K562 (cell line): ENCODE measurements around the gene TOP3A.

Source experiments
- NEUROD1 ChIP-seq: fragments of 150-350 bp; IDR thresholded peaks from 2 replicates; pipeline ENCODE4 v1.6.1; 2014; ENCODE audit warnings: borderline replicate concordance, low read length, low read depth; ENCODE audit not compliant: partially characterized antibody
- POLR2A ChIP-seq: fragments of 450-650 bp; conservative IDR thresholded peaks from 2 replicates; pipeline ENCODE4 v1.6.1; 2016
- POLR2AphosphoS5 ChIP-seq: IDR thresholded peaks from 2 replicates; pipeline ENCODE4 v1.6.1; 2011; ENCODE audit warnings: mild to moderate bottlenecking, low read depth, low read length, moderate library complexity; ENCODE audit not compliant: control insufficient read depth, insufficient read depth
- PRDM10 ChIP-seq: fragments of 450-650 bp; IDR thresholded peaks from 2 replicates; pipeline ENCODE4 v1.6.1; 2018; ENCODE audit not compliant: partially characterized antibody
- ZNF282 ChIP-seq: sonication (generic); formaldehyde crosslinking; IDR thresholded peaks from 2 replicates; pipeline ENCODE4 v1.8.1; 2023; ENCODE audit warnings: missing genetic modification reagents

- no peak for TF ChIP-seq ZNF282
- no peak for TF ChIP-seq NEUROD1
- TF ChIP-seq POLR2AphosphoS5: no peak
- TF ChIP-seq PRDM10: no peak
- TF ChIP-seq POLR2A: no peak
Observed at GRCh38 chr17:18236494-18236893, 78.3 kb downstream of the TOP3A start.
